Heart left ventricle (tissue), 16 donors: Measurements from ENCODE around the gene PTPRCAP. TPM values are rescaled to one million over a fixed set of nuclear protein-coding genes. Genes with fewer than 3 reads are reported as not detected.

Experiments
- ATAC-seq, 4 donors: fragments of 200-7000 bp; cut with Tn5 transposase; one replicate each; pipeline ENCODE4 v1.9.1; 2020 to 2022; ENCODE audit warnings: moderate library complexity in 4 of 4, mild to moderate bottlenecking in 3 of 4, moderate number of reproducible peaks in 1 of 4
- DNase-seq, 5 donors: peaks; one replicate each; pipeline ENCODE4 v3.0.0-alpha.2; 2020
- H3K27ac ChIP-seq, 12 donors: fragments of 200-600 bp; sonication (generic) in 4 of 12; one replicate each; pipeline versions ENCODE4 v1.5.0 to v1.8.0; 2016 to 2022; ENCODE audit warnings: mild to moderate bottlenecking in 2 of 12
- H3K27me3 ChIP-seq, 9 donors: fragments of 200-600 bp; sonication (generic) in 2 of 9; one replicate each; pipeline versions ENCODE4 v1.5.1 to v1.8.0; 2016 to 2022; ENCODE audit warnings: mild to moderate bottlenecking in 3 of 9
- H3K36me3 ChIP-seq, 9 donors: fragments of 200-600 bp; sonication (generic) in 2 of 9; one replicate each; pipeline versions ENCODE4 v1.5.0 to v1.8.0; 2018 to 2022; ENCODE audit warnings: mild to moderate bottlenecking in 2 of 9
- H3K4me1 ChIP-seq, 12 donors: fragments of 200-600 bp; sonication (generic) in 4 of 12; one replicate each; pipeline versions ENCODE4 v1.5.0 to v1.8.0; 2016 to 2022; ENCODE audit warnings: mild to moderate bottlenecking in 3 of 12
- H3K4me3 ChIP-seq, 12 donors: fragments of 200-600 bp; sonication (generic) in 4 of 12; one replicate each; pipeline versions ENCODE4 v1.5.0 to v1.8.0; 2017 to 2022; ENCODE audit warnings: mild to moderate bottlenecking in 9 of 12, moderate library complexity in 4 of 12
- H3K9me3 ChIP-seq, 12 donors: fragments of 200-600 bp; sonication (generic) in 4 of 12; one replicate each; pipeline versions ENCODE4 v1.5.0 to v1.8.0; 2016 to 2022; ENCODE audit warnings: mild to moderate bottlenecking in 1 of 12
- POLR2A ChIP-seq, 2 donors: fragments of 450-650 bp; IDR thresholded peaks; one replicate each; pipeline ENCODE4 v1.6.1; 2017; ENCODE audit warnings: antibody characterized with exemption in 2 of 2, mild to moderate bottlenecking in 2 of 2, moderate library complexity in 2 of 2
- WGBS, 4 donors: extraction: QIAGEN DNeasy Blood & Tissue Kit in 2 of 4; methylation state at CpG; one replicate each; pipeline versions ENCODE4 v1.1.5 to v1.1.7; 2013 to 2018; 5-methylcytosine and 5-hydroxymethylcytosine counted together
- intact Hi-C, 10 donors: fragments of 100-400 bp; cut with DNase I; formaldehyde crosslinking; loops; one replicate each; pipeline versions ENCODE4 v1.11.1 to v1.14.2; 2022
- polyA plus RNA-seq, 2 donors: library from polyadenylated mRNA; stranded (reverse); fragments of 200-250 nt; gene quantifications; one replicate each; pipeline ENCODE4 v1.2.3, GENCODE V29; 2013
- total RNA-seq, 9 donors: library from RNA; depleted of rRNA in 2 of 9; stranded (reverse); fragments of >200 nt in 2 of 9; fragmentation: NEBNext Ultra II Directional in 3 of 9; extraction: Animal tissue kit (Norgen Biotek cat#: 25700) in 3 of 9; gene quantifications; one replicate each; pipeline versions ENCODE4 v1.1.0 to v1.2.4, GENCODE V29; 2016 to 2023
- TF ChIP-seq, protein P1 (sequence below), 12 donors: fragments of 200-600 bp; sonication (generic) in 4 of 12; IDR thresholded peaks; one replicate each; pipeline versions ENCODE4 v1.5.0 to v1.8.0; 2018 to 2022; ENCODE audit warnings: antibody characterized with exemption in 12 of 12, mild to moderate bottlenecking in 5 of 12
- donor health status: ischemic (EF 13 %, LVEDD 7.1; RV severe dilation, severe dysfunction).
- donor health status: healthy with polysubstance abuse.
- donor health status: DM: no; HTN: yes; CAD: no.
- donor health status: DM: no; HTN: no; CAD: no.
- donor health status: ischemic (EF 25% LVEDD 6.9; RV normal size, moderate dysfunction).
- donor health status: ischemic (EF 25% LVEDD 5.7; RV mildly dilated, moderate dysfunction).
- donor health status: healthy.
- donor health status: DM: yes; HTN: yes; CAD: no.
- donor health status: ischemic (EF 35%, LVEDD 5.7; RV mildly dilated, moderate dysfunction).
- donor health status: nonischemic (EF 11% LVEDD 7.7; RV severe dilation, severe dysfunction).
- donor health status: DM: yes; HTN: yes; CAD: no.
- donor health status: PGD.
- donor health status: ischemic (EF 29% LVEDD 5.4; RV normal size, mild dysfunction).
- donor health status: nonischemic (EF 23%, LVEDD 6.1; RV moderate dilation, normal function).

The PTPRCAP gene
- total and polyA plus RNA-seq, 11 donors, result 0.50 to 11.0 (median 1.3) TPM

DNA sequence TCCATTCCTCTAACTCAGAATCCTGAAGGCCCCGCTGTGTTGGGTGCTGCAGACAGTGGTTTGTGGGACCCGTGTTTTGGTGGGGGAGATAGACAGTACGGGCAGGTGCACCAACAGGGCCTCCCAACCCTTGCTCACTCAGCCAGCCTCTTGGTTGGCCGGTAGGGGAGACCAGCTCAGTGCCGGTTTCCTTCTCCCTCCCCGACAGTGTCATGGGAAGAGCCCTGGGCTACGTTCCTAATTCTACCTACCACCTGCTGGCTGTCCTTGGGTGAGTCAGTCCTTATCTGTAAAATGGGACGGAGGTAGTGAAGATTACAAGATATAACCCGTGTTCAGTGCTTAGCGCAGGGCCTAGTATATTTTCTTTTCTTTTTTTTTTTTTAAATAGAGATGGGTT is 25.7 kb upstream of the PTPRCAP start:
- Histone ChIP-seq H3K9me3 (no peaks in the 10 kb centered on the region), H3K4me3 (no peak overlapping the region), H3K36me3 (no peaks in the 10 kb centered on the region), H3K4me1 (peaks cover 0 to 39% (median 15%) of the 10 kb centered on the region in 12 donors), H3K27me3 (no peaks in the 10 kb centered on the region), H3K27ac (peak overlapping the region in 2 of 12 donors; percentile 86 to 93)
- DNase-seq, result no peak
- no peak for TF ChIP-seq POLR2A (IDR thresholded peaks at IDR 0.05)
- TF ChIP-seq, protein P1, sequence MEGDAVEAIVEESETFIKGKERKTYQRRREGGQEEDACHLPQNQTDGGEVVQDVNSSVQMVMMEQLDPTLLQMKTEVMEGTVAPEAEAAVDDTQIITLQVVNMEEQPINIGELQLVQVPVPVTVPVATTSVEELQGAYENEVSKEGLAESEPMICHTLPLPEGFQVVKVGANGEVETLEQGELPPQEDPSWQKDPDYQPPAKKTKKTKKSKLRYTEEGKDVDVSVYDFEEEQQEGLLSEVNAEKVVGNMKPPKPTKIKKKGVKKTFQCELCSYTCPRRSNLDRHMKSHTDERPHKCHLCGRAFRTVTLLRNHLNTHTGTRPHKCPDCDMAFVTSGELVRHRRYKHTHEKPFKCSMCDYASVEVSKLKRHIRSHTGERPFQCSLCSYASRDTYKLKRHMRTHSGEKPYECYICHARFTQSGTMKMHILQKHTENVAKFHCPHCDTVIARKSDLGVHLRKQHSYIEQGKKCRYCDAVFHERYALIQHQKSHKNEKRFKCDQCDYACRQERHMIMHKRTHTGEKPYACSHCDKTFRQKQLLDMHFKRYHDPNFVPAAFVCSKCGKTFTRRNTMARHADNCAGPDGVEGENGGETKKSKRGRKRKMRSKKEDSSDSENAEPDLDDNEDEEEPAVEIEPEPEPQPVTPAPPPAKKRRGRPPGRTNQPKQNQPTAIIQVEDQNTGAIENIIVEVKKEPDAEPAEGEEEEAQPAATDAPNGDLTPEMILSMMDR (IDR thresholded peaks at IDR 0.05), result no peak
- ATAC-seq, result no peak
- 91 to 94% (median 93%) methylated on average over 10 of the region's 10 CpGs for WGBS, 4 donors
- intact Hi-C loops, result loop anchor here in 3 of 10 donors (10.0 kb wide), 1 partner anchor 58 kb away; the partner anchor contains the start of genes PPP1CA (in 3 of the 3) and TBC1D10C (in 3 of the 3)

DNA sequence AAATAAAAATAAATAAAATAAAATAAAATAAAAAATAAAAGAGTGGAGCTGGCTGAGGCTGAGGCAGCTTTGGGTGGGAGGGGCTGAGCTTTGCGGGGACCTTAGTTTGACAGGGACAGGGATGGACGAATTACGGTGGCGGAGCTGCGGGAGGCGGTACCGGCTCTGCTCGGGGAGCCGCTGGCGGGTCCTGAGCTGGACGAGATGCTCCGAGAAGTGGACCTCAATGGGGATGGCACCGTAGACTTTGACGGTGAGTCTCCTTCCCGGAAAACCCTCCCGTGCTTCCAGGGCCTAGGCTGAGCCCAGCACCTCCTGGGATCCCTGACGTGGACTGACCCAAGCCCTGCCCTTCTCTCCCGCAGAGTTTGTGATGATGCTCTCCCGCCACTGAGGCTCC is 20.8 kb upstream of the PTPRCAP start:
- 90 to 93% (median 91%) methylated on average over 19 of the region's 19 CpGs for WGBS, 4 donors

DNA sequence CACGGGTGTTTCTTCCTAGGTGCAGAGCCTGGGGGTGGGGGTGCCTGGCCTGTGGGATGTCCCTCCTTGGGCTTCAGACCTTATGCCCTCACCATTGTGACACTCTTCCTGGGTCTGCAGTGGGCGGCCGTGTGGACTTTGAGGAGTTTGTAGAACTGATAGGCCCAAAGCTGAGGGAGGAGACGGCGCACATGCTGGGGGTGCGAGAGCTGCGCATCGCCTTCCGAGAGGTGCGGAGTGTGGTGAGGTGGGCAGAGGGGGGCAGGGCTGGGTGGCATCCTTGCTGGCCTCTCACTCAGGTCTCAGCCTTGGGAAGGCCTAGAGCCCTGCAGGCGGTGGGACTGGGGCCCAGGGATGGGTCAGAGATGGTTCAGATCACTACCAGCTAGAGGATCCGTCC is 20.0 kb upstream of the PTPRCAP start:
- WGBS, 4 donors, result 91 to 95% (median 93%) methylated on average over 11 to 12 of the region's 12 CpGs
- H3K9me3 ChIP-seq, result no peaks in the 10 kb centered on the region
- no peaks in the 10 kb centered on the region for H3K27me3 ChIP-seq
- TF ChIP-seq, protein P1 (IDR thresholded peaks at IDR 0.05), result no peak
- TF ChIP-seq POLR2A (IDR thresholded peaks at IDR 0.05), result no peak
- intact Hi-C loops, result no loop called here
- no peak overlapping the region for H3K4me3 ChIP-seq
- peaks cover 0 to 8% (median 3%) of the 10 kb centered on the region in 12 donors for H3K4me1 ChIP-seq
- ATAC-seq, result no peak
- DNase-seq, result no peak
- no peaks in the 10 kb centered on the region for H3K36me3 ChIP-seq
- H3K27ac ChIP-seq, result no peak overlapping the region

More for the DNA sequence above, 20.8 kb upstream of the PTPRCAP start:
- no peak overlapping the region for H3K27ac ChIP-seq
- H3K36me3 ChIP-seq, result no peaks in the 10 kb centered on the region
- TF ChIP-seq, protein P1 (IDR thresholded peaks at IDR 0.05), result no peak
- no peak for TF ChIP-seq POLR2A (IDR thresholded peaks at IDR 0.05)
- ATAC-seq (no peak), DNase-seq (no peak)
- no peak overlapping the region for H3K4me3 ChIP-seq
- intact Hi-C loops, result no loop called here
- no peaks in the 10 kb centered on the region for H3K9me3 ChIP-seq
- no peaks in the 10 kb centered on the region for H3K27me3 ChIP-seq
- no peaks in the 10 kb centered on the region for H3K4me1 ChIP-seq

DNA sequence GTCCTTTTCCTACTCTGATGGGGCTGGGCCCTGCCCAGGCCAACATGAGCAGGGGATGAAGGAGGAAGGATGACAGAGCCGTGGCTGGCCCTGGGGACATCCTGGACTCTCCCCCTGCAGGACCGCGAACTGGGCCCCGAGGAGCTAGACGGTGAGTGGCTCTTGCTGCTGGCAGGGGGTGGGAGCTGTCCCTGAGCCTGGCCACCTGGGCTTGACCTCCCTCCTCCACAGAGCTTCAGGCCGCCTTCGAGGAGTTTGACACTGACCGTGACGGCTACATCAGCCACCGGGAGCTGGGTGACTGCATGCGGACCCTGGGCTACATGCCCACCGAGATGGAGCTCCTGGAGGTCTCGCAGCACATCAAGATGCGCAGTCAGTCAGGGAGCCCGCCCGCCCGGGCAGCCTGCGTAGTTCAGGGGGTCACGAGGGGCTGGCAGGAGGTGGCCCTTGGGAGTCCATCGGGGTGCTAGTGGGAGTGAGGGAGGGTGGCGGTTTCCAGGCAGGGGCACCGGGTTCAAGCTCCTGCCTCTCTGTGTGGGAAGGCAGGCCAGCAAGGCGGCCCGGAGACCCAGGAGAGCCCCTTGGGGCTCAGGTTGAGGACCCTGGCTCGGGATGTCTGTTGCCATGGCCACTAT is 18.7 kb upstream of the PTPRCAP start:
- no peaks in the 10 kb centered on the region for H3K9me3 ChIP-seq
- TF ChIP-seq, protein P1 (IDR thresholded peaks at IDR 0.05), result no peak
- no peak for TF ChIP-seq POLR2A (IDR thresholded peaks at IDR 0.05)
- no peaks in the 10 kb centered on the region for H3K36me3 ChIP-seq
- peaks cover 0 to 14% (median 5%) of the 10 kb centered on the region in 12 donors for H3K4me1 ChIP-seq
- H3K27ac ChIP-seq, result no peak overlapping the region
- H3K27me3 ChIP-seq, result no peaks in the 10 kb centered on the region
- intact Hi-C loops, result no loop called here
- WGBS, 4 donors, result 79 to 87% (median 80%) methylated on average over 7 to 25 of the region's 25 CpGs
- H3K4me3 ChIP-seq, result no peak overlapping the region
- DNase-seq (peak in 1 of 5 donors; percentile 22), ATAC-seq (no peak)
